ENCODE measurements around the gene IFNGR1.
A peak's percentile ranks its signal among the peaks of the same experiment; 100 is the strongest.
"Not testable (repeated sequence)": the region's sequence is repeated elsewhere in the genome, so short reads cannot be mapped to it uniquely, and the experiment has no call there.

Gene IFNGR1

DNA sequence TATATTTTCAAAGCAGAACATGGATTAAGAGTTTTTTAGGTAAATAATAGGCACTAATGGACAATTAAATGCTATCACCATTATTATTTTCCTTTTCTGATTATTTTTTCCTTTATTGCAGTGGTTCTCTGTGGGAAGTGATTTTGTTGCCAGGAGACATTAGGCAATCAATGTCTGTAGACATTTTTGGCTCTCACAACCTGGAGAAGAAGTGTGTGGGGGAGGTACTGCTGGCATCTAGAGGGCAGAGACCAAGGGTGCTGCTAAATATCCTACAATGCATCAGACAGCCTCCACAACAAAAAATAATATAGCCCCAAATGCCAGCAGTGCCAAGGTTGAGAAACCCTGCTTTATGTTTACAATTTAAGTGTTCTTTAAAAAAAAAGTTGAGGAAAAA is 8.3 kb downstream of the IFNGR1 start:
- no peak for DNase-seq (ENCODE audit: extremely low read depth, insufficient read length)
- Histone ChIP-seq H3K36me3 (ENCODE audit: control insufficient read depth, insufficient read depth, low read length) (peaks cover 2% of the 10 kb centered on the region), H3K27me3 (replicated peaks; ENCODE audit: control insufficient read depth, insufficient read depth, low read length) (no peaks in the 10 kb centered on the region), H3K4me3 (replicated peaks; ENCODE audit: low read depth, low read length) (no peak overlapping the region)
- no peak for TF ChIP-seq CTCF (IDR thresholded peaks at IDR 0.05; ENCODE audit: insufficient read depth, low read length, poor library complexity, severe bottlenecking)

- Histone ChIP-seq H3K27me3 (replicated peaks; ENCODE audit: control insufficient read depth, insufficient read depth, low read length) (no peaks in the 10 kb centered on the region), H3K4me3 (replicated peaks; ENCODE audit: low read depth, low read length) (no peak overlapping the region), H3K36me3 (ENCODE audit: control insufficient read depth, insufficient read depth, low read length) (peaks cover 6% of the 10 kb centered on the region)
- no peak for DNase-seq (ENCODE audit: extremely low read depth, insufficient read length)
- no peak for TF ChIP-seq CTCF (IDR thresholded peaks at IDR 0.05; ENCODE audit: insufficient read depth, low read length, poor library complexity, severe bottlenecking)
Observed at GRCh38 chr6:137208279-137208678, 10.9 kb downstream of the IFNGR1 start.

DNA sequence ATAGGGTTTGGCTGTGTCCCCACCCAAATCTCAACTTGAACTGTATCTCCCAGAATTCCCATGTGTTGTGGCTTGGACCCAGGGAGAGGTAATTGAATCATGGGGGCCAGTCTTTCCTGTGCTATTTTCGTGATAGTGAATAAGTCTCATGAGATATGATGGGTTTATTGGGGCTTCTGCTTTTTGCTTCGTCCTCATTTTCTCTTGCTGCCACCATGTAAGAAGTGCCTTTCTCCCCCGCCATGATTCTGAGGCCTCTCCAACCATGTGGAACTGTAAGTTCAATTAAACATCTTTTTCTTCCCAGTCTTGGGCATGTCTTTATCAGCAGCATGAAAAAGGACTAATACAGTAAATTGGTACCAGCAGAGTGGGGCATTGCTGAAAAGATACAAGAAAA is 11.7 kb downstream of the IFNGR1 start:
- not testable (repeated sequence) for H3K36me3 ChIP-seq (ENCODE audit: control insufficient read depth, insufficient read depth, low read length); H3K4me3 ChIP-seq (replicated peaks; ENCODE audit: low read depth, low read length); DNase-seq (ENCODE audit: extremely low read depth, insufficient read length); H3K27me3 ChIP-seq (replicated peaks; ENCODE audit: control insufficient read depth, insufficient read depth, low read length)

- no peak for DNase-seq (ENCODE audit: extremely low read depth, insufficient read length)
- Histone ChIP-seq H3K27me3 (replicated peaks; ENCODE audit: control insufficient read depth, insufficient read depth, low read length) (no peaks in the 10 kb centered on the region), H3K4me3 (replicated peaks; ENCODE audit: low read depth, low read length) (no peak overlapping the region), H3K36me3 (ENCODE audit: control insufficient read depth, insufficient read depth, low read length) (peaks cover 6% of the 10 kb centered on the region)
- TF ChIP-seq CTCF (IDR thresholded peaks at IDR 0.05; ENCODE audit: insufficient read depth, low read length, poor library complexity, severe bottlenecking), result no peak
Observed at GRCh38 chr6:137206577-137206976, 12.6 kb downstream of the IFNGR1 start.

- no peak overlapping the region for H3K4me3 ChIP-seq (replicated peaks; ENCODE audit: low read depth, low read length)
- no peak for TF ChIP-seq CTCF (IDR thresholded peaks at IDR 0.05; ENCODE audit: insufficient read depth, low read length, poor library complexity, severe bottlenecking)
- no peaks in the 10 kb centered on the region for H3K27me3 ChIP-seq (replicated peaks; ENCODE audit: control insufficient read depth, insufficient read depth, low read length)
- peaks cover 6% of the 10 kb centered on the region for H3K36me3 ChIP-seq (ENCODE audit: control insufficient read depth, insufficient read depth, low read length)
- DNase-seq (ENCODE audit: extremely low read depth, insufficient read length), result no peak
Observed at GRCh38 chr6:137203256-137203655, 15.9 kb downstream of the IFNGR1 start.

GRCh38 chr6:137202078-137202477 is 17.1 kb downstream of the IFNGR1 start:
- Histone ChIP-seq H3K36me3 (ENCODE audit: control insufficient read depth, insufficient read depth, low read length) (peaks cover 8% of the 10 kb centered on the region), H3K27me3 (replicated peaks; ENCODE audit: control insufficient read depth, insufficient read depth, low read length) (no peaks in the 10 kb centered on the region), H3K4me3 (replicated peaks; ENCODE audit: low read depth, low read length) (no peak overlapping the region)
- no peak for DNase-seq (ENCODE audit: extremely low read depth, insufficient read length)
- peak; percentile 42 for TF ChIP-seq CTCF (IDR thresholded peaks at IDR 0.05; ENCODE audit: insufficient read depth, low read length, poor library complexity, severe bottlenecking)

All from GM06990 (cell line).